ENCODE measurements around the gene IL27RA.

DNA sequence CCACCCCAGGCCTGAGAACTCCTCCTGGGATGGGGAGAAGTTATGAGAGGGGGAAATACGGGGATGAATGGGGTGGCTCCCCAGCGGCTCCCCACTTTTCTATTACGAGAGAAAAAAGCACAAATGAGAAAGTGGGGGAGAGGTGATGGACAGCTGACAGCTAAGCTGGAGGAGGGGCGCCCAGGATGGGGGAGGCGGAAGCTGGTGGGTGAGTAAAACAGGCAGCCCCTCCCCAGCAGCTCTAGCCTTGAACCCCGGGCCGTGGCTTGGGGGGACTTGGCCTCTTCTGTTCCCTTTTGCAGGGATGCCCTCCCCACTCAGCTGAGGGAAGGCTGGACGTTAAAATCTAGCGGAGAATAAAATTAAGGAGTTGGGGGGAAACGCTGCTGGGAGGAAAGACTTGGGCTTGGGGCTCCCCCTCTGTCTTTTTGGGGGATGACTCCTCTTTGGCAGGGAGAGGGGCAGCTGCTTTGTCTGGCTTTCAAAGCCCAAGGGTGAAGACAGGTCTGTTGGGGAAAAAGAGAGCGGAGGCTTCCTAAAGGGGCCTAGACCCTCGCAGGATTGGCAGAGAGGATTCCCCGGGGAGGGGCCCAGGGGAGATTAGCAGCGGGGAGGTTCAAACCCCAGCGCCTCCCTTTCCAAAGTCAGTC lies 60.4 kb downstream of the IL27RA start:
- TF ChIP-seq, protein P1, sequence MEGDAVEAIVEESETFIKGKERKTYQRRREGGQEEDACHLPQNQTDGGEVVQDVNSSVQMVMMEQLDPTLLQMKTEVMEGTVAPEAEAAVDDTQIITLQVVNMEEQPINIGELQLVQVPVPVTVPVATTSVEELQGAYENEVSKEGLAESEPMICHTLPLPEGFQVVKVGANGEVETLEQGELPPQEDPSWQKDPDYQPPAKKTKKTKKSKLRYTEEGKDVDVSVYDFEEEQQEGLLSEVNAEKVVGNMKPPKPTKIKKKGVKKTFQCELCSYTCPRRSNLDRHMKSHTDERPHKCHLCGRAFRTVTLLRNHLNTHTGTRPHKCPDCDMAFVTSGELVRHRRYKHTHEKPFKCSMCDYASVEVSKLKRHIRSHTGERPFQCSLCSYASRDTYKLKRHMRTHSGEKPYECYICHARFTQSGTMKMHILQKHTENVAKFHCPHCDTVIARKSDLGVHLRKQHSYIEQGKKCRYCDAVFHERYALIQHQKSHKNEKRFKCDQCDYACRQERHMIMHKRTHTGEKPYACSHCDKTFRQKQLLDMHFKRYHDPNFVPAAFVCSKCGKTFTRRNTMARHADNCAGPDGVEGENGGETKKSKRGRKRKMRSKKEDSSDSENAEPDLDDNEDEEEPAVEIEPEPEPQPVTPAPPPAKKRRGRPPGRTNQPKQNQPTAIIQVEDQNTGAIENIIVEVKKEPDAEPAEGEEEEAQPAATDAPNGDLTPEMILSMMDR (IDR thresholded peaks at IDR 0.05; ENCODE audit: low read depth, low read length), result no peak
- TF ChIP-seq EZH2phosphoT487 (IDR thresholded peaks at IDR 0.05; ENCODE audit: low read depth), result no peak

All from OCI-LY3 (cell line).